Ovary (tissue), 3 donors: ENCODE data around the gene KCNG2.

Source experiments
- POLR2A ChIP-seq: fragments of 450-650 bp; IDR thresholded peaks from one replicate; pipeline ENCODE4 v1.6.1; 2017; ENCODE audit warnings: antibody characterized with exemption, mild to moderate bottlenecking, moderate library complexity
- TF ChIP-seq, protein P1 (sequence below), 3 donors: fragments of 450-650 bp in 2 of 3; fragments of 200-600 bp in 1 of 3; IDR thresholded peaks; one replicate each; pipeline versions ENCODE4 v1.5.1 to v1.8.0; 2016 to 2022; ENCODE audit warnings: antibody characterized with exemption in 3 of 3, mild to moderate bottlenecking in 1 of 3
- donor health status: DM: no; HTN: no; CAD: no.

DNA sequence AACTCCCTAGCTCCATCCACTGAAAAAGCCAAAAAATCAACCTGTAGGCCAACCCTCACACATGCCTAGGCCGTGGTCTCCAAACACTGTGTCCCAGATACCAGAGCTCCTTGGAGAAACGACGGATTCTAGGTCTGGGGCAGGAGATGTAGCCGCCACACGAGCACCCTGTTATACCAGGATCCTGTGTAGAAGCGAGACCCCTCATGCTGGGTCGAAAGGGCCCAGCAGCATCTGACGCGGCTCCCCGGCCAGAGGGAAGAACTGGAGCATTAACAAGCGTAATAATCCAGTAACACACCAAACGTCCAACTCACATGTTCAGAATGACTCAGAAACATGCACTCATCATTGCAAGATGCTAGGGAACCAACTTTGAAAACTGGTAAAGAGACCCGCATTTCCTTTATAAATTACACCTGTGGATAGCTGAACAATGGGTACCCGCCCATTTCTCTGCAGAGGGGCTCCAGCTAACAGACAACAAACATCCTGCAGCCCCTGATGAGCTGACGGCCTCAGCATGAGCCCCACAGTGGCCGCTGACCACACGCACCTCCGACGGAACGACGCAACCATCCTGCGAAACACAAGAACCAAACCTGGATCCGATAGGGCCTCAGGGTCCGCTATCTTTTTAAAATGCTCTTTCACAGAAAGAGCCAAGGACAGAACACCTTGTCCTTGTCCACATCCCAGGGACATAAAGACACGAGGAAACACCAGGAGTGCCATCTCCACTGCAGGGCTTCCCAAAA lies 139.5 kb downstream of the KCNG2 start:
- no peak for TF ChIP-seq POLR2A
- TF ChIP-seq, protein P1, sequence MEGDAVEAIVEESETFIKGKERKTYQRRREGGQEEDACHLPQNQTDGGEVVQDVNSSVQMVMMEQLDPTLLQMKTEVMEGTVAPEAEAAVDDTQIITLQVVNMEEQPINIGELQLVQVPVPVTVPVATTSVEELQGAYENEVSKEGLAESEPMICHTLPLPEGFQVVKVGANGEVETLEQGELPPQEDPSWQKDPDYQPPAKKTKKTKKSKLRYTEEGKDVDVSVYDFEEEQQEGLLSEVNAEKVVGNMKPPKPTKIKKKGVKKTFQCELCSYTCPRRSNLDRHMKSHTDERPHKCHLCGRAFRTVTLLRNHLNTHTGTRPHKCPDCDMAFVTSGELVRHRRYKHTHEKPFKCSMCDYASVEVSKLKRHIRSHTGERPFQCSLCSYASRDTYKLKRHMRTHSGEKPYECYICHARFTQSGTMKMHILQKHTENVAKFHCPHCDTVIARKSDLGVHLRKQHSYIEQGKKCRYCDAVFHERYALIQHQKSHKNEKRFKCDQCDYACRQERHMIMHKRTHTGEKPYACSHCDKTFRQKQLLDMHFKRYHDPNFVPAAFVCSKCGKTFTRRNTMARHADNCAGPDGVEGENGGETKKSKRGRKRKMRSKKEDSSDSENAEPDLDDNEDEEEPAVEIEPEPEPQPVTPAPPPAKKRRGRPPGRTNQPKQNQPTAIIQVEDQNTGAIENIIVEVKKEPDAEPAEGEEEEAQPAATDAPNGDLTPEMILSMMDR (IDR thresholded peaks at IDR 0.05): no peak
